DMS79 treated with DMSO at 0.1 percent for 48 hours (cell line): ENCODE data around the gene AP4B1.
"Not testable (repeated sequence)": the region's sequence is repeated elsewhere in the genome, so short reads cannot be mapped to it uniquely, and the experiment has no call there.

Source experiments
- DNase-seq: peaks from one replicate; lab custom pipeline; 2025; lab: John Stamatoyannopoulos, UW

Gene AP4B1

DNA sequence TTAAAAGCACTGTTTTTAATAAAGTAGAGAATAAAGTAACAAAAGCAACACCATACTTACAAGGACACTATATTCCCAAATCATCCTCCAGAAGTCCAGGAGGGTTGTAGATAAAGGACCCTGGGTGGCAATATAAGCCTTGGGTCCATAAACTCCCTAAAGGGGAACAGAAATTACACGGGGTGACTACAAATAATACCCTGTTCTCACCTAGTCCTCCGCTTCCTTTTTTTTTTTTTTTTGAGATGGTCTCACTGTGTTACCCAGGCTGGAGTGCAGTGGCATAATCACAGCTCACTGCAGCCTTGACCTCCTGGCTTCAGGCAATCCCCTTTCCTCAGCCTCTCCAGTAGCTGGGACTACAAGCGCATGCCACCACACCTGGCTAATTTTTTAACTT lies 46.2 kb downstream of the AP4B1 start:
- no peak for DNase-seq

DNA sequence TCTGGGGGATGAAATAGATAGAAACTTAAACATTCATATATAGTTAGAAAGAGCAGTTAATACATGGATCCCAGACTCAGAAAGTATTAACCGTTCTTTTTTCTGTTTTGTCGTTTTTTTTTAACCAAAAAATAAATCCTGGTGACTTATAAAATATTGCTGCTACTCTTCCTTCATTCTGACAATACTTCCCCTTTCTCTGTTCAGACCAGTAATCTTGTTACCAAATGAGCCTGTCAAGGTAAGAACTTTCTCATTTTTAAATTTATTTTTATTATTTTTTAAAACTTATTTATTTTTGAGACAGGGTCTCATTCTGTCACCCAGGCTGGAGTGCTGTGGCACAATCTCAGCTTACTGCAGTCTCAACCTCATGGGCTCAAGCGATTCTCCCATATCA lies 46.8 kb downstream of the AP4B1 start:
- DNase-seq, result no peak

DNA sequence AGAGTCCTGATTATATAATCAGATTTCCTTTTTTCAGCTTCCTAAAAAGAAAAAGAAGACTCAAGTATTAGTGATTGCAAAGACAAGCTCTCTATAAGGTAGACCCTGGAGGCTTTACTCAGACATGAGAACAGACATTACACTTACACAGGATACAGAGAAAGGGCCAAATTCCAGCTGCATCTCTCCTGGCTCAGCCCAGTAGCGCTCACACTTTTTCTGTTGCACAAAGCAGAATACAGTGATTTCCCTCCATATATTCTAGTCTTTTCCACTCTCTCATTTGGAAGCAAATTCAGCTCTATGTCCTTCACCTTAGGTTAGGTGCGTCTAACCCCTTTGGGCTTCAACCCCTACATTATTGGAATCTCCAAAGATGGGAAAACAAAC lies 48.2 kb downstream of the AP4B1 start:
- DNase-seq, result no peak

DNA sequence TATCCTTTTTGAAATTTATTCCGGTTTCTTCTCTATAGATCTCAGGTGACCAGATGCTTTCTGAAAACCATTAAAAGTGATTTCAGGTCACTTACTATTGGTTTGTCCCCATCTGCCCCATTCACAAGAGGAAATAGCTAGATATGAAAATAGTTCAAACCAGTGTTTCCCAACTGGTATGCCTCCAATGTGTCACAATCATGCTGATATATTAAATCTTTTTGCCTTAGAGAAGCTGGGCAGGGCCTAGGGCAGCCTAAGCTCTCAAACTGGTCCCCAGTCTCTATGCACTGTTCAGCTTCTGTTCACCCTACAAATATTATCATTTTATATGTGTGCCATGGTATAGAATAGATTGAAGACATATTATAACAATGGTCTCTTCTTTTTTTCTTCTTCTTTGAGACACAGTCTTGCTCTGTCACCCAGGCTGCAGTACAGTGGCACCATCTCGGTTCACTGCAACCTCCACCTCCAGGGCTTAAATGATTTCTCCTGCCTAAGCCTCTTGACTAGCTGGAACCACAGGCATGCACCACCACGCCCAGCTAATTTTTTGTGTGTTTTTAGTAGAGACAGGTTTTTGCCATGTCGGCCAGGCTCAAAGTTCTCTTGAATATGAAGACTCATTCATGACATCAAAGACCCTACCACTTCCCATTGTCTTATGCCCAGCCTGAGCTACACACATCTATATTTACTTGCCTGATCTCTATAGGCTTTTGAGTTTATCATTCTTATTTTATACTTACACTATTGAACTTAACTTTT lies 48.8 kb downstream of the AP4B1 start:
- DNase-seq, result no peak

DNA sequence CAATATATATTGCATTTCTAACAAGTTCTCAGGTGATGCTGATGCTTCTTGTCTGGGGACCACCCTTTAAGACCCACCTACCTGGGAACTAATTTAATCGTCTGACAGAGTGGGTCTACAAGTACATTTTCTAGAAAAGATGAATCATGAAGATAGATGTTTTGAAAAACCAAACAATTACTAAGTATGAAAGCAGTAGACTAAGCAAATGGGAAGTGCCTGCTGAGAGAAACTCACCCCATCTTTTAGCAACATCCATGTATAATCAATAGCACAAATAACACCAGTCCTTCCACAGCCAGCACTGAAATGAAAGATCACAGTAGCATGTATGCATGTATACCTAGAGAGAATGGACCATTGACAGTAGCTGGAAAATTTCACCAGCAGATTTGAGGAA lies 50.4 kb downstream of the AP4B1 start:
- no peak for DNase-seq

DNA sequence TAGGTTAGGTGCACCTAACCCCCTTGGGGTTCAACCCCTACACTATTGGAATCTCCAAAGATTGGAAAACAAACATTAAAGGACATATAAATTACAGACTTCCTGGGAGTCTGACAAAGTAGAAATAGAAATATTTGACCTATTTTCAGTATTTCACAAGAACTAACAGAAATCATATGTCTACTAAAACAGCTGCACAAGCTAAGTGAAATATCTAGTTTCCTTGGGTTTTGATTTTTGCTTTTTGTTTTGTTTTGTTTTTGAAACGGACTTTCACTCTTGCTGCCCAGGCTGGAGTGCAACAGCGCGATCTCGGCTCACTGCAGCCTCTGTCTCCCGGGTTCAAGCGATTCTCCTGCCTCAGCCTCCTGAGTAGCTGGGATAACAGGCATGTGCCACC lies 51.9 kb downstream of the AP4B1 start:
- DNase-seq, result not testable (repeated sequence)

DNA sequence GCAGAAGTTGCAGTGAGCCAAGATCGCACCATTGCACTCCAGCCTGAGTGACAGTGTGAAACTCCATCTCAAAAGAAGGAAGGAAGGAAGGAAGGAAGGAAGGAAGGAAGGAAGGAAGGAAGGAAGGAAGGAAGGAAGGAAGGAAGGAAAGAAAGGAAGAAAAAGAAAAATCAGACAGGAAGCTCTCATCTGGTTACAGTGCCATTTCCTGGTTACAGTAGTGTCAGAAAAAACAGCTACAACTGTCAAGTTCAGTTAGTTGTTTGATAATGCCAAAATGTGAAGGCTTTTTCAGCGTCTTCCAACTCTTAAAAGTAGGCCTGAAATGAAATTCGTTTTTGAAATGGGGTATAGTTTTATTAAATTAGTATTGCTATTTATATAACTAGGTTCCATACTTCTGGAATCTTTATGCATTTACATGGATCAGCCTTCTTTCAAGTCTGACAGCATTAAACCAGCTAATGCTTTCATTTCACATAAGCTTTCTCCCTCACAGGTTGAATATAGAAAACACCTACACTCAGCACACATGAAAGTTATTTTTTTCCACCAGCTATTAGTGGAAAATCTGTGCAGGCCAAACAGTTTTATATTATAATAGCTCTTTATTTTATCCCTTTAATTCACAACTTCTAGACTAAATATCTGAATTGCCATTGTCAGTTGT lies 54.3 kb downstream of the AP4B1 start:
- no peak for DNase-seq

DNA sequence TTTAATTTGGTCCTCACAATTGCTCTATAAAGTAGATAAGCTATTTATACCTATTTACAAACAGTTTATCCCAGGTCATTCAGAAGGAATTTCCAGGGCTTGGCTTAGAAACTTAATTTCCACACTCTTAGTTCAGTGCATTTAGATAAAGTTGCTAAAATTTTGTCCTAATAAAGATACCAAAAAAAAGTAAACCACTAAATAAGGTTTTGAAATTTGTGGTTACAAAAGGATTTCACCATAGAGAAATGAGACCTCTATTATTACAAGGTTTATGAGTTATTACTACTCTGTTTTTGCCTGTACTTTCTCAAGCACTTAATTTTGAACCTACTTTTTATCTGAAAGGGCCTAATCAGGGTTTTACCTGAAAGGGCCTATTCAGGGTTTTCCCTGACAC lies 55.5 kb downstream of the AP4B1 start:
- no peak for DNase-seq

DNA sequence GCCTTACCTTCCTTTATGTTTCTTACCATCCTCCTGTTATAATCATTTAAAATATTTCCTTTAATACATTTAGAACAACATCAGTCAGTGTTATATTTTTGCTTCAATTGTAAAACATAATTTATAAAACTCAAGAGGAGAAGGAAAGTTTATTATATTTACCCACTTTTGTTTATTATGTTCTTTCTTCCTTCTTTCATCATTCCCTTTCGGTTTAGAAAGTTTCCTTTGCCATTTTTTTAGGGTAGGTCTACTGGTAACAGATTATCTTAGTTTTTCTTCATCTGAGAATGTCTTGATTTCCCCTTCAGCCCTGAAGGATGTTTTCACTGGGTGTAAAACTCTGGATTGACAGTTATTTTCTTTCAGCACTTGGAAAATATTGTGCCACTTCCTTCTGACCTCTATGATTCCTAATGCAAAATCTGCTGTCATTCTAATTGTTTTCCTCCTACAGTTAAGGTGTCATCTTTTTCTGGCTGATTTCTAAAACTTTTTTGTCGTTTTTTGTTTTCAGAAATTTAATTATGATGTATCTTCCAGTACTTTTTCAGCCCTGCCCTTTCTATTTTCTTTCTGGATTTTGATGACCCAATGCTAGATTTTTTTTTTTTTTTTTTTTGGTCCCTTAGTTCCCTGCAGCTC lies 58.1 kb downstream of the AP4B1 start:
- no peak for DNase-seq
